HFF-Myc (cell line): ENCODE results near the gene PSAP.

Experiments
- DNase-seq: peaks from one replicate; pipeline ENCODE4 v3.0.0-alpha.2; 2011; ENCODE audit warnings: low read depth; ENCODE audit errors: extremely low read depth
- H3K4me3 ChIP-seq: replicated peaks from 2 replicates; pipeline ENCODE4 v1.5.1; 2011; ENCODE audit warnings: low read depth, mild to moderate bottlenecking, control low read depth, low read length
- CTCF ChIP-seq: IDR thresholded peaks from 2 replicates; pipeline ENCODE4 v1.5.1; 2012; ENCODE audit warnings: mild to moderate bottlenecking, low read depth, low read length, control low read depth; ENCODE audit errors: missing control alignments

Gene PSAP

DNA sequence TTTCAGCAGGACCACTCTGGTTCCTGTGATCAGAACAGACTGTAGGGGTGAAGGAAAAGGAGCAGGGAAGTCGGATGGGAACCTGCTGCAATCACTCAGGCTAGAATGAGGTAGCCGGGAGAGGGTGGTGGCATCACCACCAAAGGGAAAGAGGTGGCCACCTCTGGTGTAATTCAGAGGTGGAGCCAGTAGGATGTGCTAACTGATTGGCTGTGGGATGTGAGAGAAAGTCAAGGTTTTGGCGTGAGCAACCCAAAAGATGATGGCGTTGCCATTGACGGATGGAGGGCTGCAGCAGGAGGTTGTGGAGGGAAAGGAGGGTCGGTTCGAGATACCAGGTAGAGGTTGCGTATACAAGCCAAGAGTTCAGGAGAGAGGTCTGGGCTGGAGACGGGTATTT, 70.3 kb downstream of the PSAP start:
- no peak for DNase-seq
- H3K4me3 ChIP-seq, result no peak overlapping the region

GRCh38 chr10:71780156-71780555, 70.9 kb downstream of the PSAP start:
- no peak overlapping the region for H3K4me3 ChIP-seq
- no peak for DNase-seq
- no peak for TF ChIP-seq CTCF

More for the DNA sequence above, 70.3 kb downstream of the PSAP start:
- no peak for TF ChIP-seq CTCF

DNA sequence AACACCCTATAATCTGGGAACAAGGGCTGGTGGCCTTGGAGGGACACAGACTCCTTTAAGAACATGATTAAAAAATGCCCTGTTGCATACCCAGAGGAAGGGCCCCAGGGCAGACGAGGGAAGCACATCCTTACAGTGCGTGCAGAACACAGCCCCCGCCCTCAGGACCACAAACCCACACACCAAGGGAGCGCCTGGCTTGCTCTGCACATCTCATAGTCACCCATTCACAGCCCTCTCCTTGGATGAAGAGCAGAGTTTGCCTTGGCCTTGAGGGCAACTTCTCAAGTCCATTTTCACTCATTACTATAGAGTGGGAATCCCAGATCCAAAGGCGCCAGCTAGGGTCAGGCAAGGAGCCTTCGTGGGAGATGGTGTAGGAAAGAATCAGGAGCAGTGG, 71.4 kb downstream of the PSAP start:
- H3K4me3 ChIP-seq, result no peak overlapping the region
- no peak for DNase-seq
- TF ChIP-seq CTCF, result no peak

DNA sequence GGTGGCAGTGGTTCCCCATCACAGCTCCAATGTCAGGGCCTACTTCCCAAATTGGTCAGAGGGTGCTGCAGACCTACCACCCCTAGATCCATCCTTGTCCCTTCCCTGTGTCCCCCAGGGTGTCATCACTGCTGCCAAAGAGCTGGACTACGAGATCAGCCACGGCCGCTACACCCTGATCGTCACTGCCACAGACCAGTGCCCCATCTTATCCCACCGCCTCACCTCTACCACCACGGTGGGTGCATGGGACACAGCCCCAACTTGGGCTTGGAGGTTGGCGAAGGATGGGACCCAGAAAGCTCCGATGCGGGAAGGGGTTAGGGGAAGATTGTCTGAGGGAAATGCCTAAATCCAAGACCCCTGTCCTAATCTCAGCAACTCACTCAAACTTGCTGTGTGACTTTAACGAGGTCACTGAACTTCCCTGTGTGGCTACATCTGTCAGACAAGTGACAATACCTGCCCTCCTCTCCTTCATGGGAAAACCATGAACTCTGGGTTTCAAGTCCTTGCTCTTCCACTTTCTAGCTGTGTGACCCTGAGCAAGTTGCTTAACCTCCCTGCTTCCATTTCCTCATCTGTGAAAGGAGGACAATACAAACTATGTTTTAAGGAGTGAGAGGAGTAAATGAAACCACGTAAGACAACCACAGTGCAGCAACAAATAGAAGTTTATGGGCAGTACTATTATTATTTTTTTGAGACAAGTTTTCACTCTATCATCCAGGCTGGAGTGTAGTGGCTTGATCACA, 72.8 kb downstream of the PSAP start:
- DNase-seq, result no peak
- no peak overlapping the region for H3K4me3 ChIP-seq
- no peak for TF ChIP-seq CTCF

DNA sequence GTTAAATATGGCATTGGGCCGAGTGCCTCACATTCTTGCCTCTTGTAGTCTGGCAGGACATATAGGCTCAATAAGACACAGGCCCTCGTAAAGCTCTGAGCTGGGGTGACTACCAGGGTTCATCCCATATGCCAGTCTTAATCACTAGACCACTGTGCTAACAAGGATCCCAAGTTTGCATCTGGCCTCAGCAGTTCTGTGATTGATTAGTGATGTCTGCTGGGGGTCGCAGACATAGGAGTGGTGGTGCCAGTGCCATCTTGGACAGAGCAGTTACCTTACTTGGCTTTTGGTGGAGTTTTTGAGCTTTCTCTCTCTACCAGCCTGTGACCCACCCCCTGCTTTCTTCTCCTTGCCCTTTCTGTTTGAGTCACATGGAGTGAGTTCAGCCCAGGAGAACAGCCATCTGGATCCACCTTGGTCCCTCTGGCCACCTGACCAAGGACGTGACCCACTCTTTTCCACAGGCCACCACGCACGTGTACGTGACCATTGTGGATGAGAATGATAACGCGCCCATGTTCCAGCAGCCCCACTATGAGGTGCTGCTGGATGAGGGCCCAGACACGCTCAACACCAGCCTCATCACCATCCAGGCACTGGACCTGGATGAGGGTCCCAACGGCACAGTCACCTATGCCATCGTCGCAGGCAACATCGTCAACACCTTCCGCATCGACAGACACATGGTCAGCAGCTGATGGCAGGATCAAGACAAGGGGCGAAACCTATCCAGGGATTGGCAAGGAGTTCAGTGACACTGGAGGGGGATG, 73.7 kb downstream of the PSAP start:
- H3K4me3 ChIP-seq, result no peak overlapping the region
- DNase-seq, result no peak
- no peak for TF ChIP-seq CTCF

DNA sequence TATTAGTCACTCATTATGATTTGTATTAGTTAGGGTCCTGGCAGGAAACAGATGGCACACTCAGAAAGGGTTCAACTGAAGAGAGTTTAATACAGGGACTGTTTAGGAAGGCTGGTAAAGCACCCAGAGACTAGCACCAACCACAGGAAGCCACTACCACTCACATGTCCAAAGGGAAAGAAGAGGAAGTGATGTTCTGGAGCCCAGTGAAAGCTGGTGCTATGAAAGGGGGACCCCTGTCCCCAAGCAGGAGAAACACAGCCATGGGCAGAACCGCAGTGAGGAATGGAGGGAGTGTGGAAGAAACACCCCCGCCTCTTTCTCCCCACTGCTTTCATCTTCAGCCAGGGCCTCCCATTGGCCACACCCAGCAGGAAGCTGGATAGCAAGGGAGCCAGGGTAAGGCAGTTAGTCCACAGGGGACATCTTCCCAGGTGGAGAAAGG, 74.5 kb downstream of the PSAP start:
- no peak overlapping the region for H3K4me3 ChIP-seq
- no peak for TF ChIP-seq CTCF
- no peak for DNase-seq
